ENCODE results near the gene TCP1.

Gene TCP1

DNA sequence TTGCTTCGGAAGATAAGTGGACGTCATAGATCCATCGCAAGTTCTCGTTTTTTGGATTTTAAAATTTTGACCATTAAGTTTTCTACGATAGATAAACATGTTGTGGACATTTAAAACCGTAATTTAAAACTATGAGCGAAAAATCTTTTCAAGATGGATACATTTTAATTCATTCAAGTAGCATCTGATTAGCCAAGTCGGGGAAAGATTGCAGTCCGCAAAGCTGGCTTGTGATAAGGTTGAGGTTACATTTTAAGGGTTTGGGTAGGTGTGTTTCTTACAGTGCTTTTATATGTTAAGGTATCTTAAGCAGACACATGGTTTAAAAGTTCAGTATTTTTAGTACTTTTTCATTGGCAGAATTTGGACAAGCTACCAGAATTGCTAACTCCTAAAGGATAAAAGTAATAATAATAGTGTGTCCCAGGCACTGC lies 60.9 kb downstream of the TCP1 start:
- H3K4me1 ChIP-seq = no peaks in the 10 kb centered on the region
- H3K27me3 ChIP-seq = no peaks in the 10 kb centered on the region
- peak overlapping the region; percentile 64 for H3K4me3 ChIP-seq (ENCODE audit: low read depth, low read length)
- no peak for TF ChIP-seq CTCF (IDR thresholded peaks at IDR 0.05; ENCODE audit: low read depth, low read length)
- H3K36me3 ChIP-seq = peaks cover 18% of the 10 kb centered on the region
- no peaks in the 10 kb centered on the region for H3K9me3 ChIP-seq
- no peak for DNase-seq

Data from BE2C (cell line).